ENCODE measurements around the gene BEST1. TPM values are rescaled to one million over a fixed set of nuclear protein-coding genes. Genes with fewer than 3 reads are reported as not detected.
A peak's percentile ranks its signal among the peaks of the same experiment; 100 is the strongest.

Gene BEST1
- total RNA-seq, 1 donor from 2014 or later: 4.5 TPM

DNA sequence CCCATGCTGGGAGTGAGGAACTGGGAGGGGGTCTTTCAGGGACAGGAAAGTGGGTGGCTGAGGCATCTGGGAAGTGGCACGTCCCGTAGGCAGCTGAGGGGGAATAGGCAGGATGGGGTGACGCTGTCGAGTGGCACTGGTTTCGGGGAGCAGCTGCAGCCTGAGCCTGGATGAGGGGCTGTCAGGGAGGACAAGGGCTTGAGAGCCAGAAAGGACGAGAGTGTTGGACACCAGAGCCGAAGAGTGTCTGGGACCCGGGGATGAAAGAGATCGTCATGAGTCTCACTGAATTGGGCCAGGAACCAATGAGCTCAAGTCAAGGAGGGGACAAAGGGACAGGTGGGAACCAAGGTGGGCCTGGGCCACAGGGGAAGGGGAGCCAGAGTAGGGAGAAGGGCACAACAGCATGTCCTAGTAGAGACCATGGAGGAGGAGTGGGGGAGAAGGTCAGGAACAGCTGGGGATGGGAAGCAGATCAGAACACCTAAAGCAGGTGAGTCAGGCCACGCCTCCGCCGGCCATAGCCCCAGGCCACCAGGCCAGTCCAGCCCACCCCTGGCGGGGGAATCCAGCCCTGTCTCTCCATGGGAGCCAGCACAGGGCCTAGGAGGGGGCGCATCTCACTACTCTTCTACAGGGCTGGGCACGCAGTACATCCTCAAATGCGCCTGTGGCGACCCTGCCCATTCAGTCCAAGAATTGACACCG, 37.0 kb upstream of the BEST1 start:
- peak overlapping the region; percentile 4 for H3K27ac Mint-ChIP-seq (ENCODE audit: unreplicated experiment)
- peaks cover 24% of the 10 kb centered on the region for H3K4me1 Mint-ChIP-seq (ENCODE audit: low read depth)
- peak; percentile 73 for DNase-seq (ENCODE audit: low spot score)
- no peak for TF ChIP-seq CTCF (IDR thresholded peaks at IDR 0.05)
- no peak overlapping the region for H3K4me3 Mint-ChIP-seq (ENCODE audit: unreplicated experiment)
- H3K27me3 Mint-ChIP-seq (ENCODE audit: low read depth): no peaks in the 10 kb centered on the region
- H3K36me3 Mint-ChIP-seq (ENCODE audit: low read depth): no peaks in the 10 kb centered on the region
- no peaks in the 10 kb centered on the region for H3K9me3 Mint-ChIP-seq (ENCODE audit: low read depth)

- Mint-ChIP-seq H3K27ac (ENCODE audit: unreplicated experiment) (no peak overlapping the region), H3K27me3 (ENCODE audit: low read depth) (no peaks in the 10 kb centered on the region), H3K36me3 (ENCODE audit: low read depth) (no peaks in the 10 kb centered on the region), H3K4me3 (ENCODE audit: unreplicated experiment) (no peak overlapping the region), H3K4me1 (ENCODE audit: low read depth) (peaks cover 31% of the 10 kb centered on the region), H3K9me3 (ENCODE audit: low read depth) (no peaks in the 10 kb centered on the region)
- peak; percentile 28 for DNase-seq (ENCODE audit: low spot score)
- no peak for TF ChIP-seq CTCF (IDR thresholded peaks at IDR 0.05)
These were observed 36.3 kb upstream of the BEST1 start for GRCh38 chr11:61913699-61914395.

GRCh38 chr11:61914471-61915171, 35.5 kb upstream of the BEST1 start:
- DNase-seq (ENCODE audit: low spot score): peak; percentile 47
- TF ChIP-seq CTCF (IDR thresholded peaks at IDR 0.05): no peak
- Mint-ChIP-seq H3K4me1 (ENCODE audit: low read depth) (peaks cover 34% of the 10 kb centered on the region), H3K27ac (ENCODE audit: unreplicated experiment) (no peak overlapping the region), H3K9me3 (ENCODE audit: low read depth) (no peaks in the 10 kb centered on the region), H3K27me3 (ENCODE audit: low read depth) (no peaks in the 10 kb centered on the region), H3K36me3 (ENCODE audit: low read depth) (no peaks in the 10 kb centered on the region), H3K4me3 (ENCODE audit: unreplicated experiment) (no peak overlapping the region)

GRCh38 chr11:61916737-61917333, 33.3 kb upstream of the BEST1 start:
- no peaks in the 10 kb centered on the region for H3K9me3 Mint-ChIP-seq (ENCODE audit: low read depth)
- H3K27ac Mint-ChIP-seq (ENCODE audit: unreplicated experiment): no peak overlapping the region
- H3K4me3 Mint-ChIP-seq (ENCODE audit: unreplicated experiment): peak overlapping the region; percentile 70
- H3K4me1 Mint-ChIP-seq (ENCODE audit: low read depth): peaks cover 35% of the 10 kb centered on the region
- H3K27me3 Mint-ChIP-seq (ENCODE audit: low read depth): no peaks in the 10 kb centered on the region
- TF ChIP-seq CTCF (IDR thresholded peaks at IDR 0.05): no peak
- no peaks in the 10 kb centered on the region for H3K36me3 Mint-ChIP-seq (ENCODE audit: low read depth)
- DNase-seq (ENCODE audit: low spot score): peak; percentile 85

Measured in chondrocyte (in vitro differentiated cells).